Astrocyte of the cerebellum (primary cell): ENCODE measurements around the gene BCL2L13.
A peak's percentile ranks its signal among the peaks of the same experiment; 100 is the strongest.

Source experiments
- DNase-seq: peaks from one replicate; pipeline ENCODE4 v3.0.0-alpha.2; 2011; ENCODE audit warnings: low read depth
- H3K4me3 ChIP-seq: 2 replicates; pipeline ENCODE4 v1.5.1; 2011; ENCODE audit warnings: mild to moderate bottlenecking, low read depth, low read length, moderate library complexity
- in situ Hi-C: cut with HindIII; loops from 2 replicates; pipeline ENCODE4 v1.10.0; 2017; ENCODE audit warnings: low sequenced_read_pairs
- TF ChIP-seq, protein P1 (sequence below): IDR thresholded peaks from 2 replicates; pipeline ENCODE4 v1.5.1; 2012; ENCODE audit warnings: low read length, low read depth, moderate library complexity, mild to moderate bottlenecking; ENCODE audit errors: missing control alignments

BCL2L13 gene

DNA sequence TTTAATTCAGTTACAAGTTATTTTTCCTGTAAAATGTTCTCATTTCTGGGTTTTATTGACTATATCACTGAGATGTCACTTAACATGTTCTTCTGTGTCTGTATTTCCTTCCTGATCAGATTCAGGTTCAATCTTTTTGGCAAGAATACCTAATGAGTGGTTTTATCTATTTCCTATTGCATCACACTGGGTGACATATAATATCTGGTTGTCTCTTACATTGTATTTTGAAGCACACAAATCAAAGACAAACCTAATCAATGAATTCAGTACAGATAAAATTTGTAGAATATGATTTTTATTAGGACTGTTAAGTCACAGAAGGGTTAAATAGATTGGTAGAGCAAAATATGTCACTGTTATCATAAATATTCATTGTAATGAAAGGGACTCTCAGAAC lies 60.4 kb downstream of the BCL2L13 start:
- TF ChIP-seq, protein P1, sequence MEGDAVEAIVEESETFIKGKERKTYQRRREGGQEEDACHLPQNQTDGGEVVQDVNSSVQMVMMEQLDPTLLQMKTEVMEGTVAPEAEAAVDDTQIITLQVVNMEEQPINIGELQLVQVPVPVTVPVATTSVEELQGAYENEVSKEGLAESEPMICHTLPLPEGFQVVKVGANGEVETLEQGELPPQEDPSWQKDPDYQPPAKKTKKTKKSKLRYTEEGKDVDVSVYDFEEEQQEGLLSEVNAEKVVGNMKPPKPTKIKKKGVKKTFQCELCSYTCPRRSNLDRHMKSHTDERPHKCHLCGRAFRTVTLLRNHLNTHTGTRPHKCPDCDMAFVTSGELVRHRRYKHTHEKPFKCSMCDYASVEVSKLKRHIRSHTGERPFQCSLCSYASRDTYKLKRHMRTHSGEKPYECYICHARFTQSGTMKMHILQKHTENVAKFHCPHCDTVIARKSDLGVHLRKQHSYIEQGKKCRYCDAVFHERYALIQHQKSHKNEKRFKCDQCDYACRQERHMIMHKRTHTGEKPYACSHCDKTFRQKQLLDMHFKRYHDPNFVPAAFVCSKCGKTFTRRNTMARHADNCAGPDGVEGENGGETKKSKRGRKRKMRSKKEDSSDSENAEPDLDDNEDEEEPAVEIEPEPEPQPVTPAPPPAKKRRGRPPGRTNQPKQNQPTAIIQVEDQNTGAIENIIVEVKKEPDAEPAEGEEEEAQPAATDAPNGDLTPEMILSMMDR: no peak
- in situ Hi-C loops: no loop called here
- no peak for DNase-seq
- H3K4me3 ChIP-seq: no peak overlapping the region

DNA sequence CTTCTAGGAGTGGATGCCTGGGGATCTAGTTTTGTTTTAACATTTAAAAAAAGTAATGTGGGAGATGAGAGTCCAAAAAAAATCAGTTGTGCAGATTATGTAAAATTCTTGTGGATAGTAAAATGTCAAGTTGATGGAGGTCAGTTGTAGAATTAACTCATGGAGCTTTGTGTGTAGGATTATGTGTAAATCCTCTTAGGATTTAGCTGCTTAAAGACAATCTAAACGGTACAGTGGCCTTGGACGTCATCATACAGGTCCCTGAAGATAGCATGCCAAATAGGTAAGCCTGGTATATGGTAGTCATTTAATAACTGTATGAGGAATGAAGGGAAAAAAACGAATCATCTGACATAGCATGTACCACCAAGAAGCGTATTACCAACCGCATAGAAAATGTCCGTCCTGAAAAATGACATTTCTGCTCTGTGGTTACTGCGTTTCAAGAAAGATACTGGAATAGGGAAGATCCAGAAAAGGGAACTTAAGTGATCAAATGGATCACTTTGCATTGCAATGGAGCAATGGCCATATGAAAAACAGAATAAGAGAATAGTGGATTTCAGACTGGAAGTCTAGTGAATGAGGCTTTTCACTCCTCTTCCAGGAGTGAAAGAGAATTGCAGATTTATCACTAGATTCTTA lies 61.3 kb downstream of the BCL2L13 start:
- TF ChIP-seq, protein P1: no peak
- H3K4me3 ChIP-seq: no peak overlapping the region
- in situ Hi-C loops: no loop called here
- DNase-seq: no peak

DNA sequence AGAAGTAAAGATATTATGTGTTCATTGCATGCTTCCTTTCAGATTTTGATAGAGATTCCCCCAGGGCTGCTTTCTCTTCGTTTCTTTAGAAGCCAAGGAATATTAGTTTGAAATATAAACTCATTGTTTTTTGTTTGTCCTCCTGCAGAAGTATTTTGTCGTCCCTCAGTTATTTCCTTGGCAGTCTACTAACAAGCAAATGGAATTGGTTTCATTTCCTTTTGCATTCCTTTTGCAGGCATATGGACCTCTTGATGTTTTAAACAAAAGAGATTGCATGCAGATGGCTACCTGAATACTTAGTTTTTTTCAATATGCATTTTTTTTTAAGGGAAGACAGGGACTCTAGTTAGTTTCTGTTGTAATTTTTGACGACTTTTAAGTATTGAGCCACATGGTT lies 62.2 kb downstream of the BCL2L13 start:
- no peak for DNase-seq
- TF ChIP-seq, protein P1: no peak
- in situ Hi-C loops: no loop called here
- no peak overlapping the region for H3K4me3 ChIP-seq

DNA sequence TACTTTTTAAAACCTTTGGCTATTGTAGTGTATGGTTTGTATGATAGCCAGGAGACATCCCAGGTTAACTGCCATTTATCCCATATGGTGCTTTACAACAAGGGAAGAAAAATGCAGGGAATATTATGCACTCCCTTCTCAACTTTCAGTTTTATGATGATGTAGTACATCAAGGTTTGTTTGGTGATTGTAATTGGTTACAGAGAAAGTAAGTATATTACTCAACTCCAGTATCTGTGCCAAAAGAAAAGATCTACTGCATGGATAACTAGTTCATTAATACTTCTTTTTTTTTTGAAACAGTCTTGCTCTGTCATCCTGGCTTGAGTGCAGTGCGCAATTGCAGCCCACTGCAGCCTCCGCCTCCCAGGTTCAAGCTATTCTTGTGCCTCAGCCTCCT lies 65.3 kb downstream of the BCL2L13 start:
- TF ChIP-seq, protein P1: no peak
- in situ Hi-C loops: no loop called here
- DNase-seq: no peak
- H3K4me3 ChIP-seq: no peak overlapping the region

DNA sequence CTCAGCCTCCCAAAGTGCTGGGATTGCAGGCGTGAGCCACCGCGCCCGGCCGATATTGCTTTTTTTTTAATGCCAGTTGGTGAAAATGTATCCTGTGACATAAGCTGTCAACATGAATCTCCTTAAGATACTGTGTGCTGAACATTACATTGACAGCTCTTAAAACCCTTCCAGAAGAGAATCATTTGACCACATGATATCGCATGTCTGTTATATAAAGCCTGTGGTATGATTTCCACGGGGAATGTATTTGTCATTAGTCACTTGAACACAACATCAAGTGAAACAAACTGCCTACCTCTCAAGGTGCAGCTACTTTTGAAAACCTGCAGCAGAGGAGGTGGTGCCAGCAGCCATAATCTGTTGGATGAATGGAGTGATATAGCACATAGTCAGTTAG lies 67.0 kb downstream of the BCL2L13 start:
- TF ChIP-seq, protein P1: no peak
- no peak for DNase-seq
- H3K4me3 ChIP-seq: no peak overlapping the region
- in situ Hi-C loops: no loop called here

DNA sequence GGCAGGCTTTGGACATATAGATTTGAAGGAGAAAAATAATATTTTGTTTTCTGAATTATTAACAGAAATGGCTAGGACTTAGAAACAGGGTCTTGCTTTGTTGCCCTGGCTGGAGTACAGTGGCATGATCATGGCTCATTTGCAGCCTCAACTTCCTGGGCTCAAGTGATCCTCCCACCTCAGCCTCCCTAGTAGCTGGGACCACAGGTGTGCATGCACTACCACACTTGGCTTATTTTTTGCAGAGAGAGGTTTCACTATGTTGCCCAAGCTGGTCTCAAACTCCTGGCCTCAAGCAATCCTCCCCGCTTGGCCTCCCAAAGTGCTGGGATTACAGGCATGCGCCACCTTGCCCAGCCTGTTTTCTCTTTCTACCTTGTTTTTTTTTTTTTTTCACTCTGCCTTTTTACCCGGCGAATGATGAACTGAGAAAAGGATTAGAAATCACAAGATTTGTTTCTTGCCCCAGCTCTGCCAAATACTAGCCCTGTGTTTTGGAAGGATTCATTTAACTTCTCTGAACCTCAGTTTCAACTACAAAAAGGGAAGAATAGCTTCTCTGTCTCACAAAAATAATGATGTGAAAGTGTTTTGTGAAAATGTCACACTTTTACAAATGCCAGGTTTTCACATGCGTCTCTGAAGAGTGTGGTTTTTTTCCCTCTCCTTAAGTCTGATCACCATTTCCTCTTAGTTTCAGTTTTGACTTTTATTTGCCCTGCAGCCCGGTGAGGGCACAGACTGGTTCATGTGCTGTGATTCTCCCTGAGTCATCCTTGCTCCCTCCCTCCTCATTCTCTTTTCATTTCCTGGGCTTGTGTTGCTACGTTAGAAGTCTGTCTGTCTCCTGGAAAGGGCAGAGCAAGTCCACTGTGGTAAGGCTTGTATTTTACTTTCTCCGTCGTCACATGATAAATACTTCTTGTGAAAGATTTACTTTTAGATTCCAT lies 67.7 kb downstream of the BCL2L13 start:
- in situ Hi-C loops: no loop called here
- DNase-seq: peak; percentile 71
- TF ChIP-seq, protein P1: no peak
- peak overlapping the region; percentile 32 for H3K4me3 ChIP-seq
